Hematopoietic multipotent progenitor cell treated with erythropoietin and hydrocortisone succinate and interleukin-3 and kit ligand, for 6 days (in vitro differentiated cells): ENCODE measurements around the gene RPS6KL1.

Experiments
- DNase-seq: peaks from one replicate; pipeline ENCODE4 v3.0.0-alpha.2; 2015

The RPS6KL1 gene

DNA sequence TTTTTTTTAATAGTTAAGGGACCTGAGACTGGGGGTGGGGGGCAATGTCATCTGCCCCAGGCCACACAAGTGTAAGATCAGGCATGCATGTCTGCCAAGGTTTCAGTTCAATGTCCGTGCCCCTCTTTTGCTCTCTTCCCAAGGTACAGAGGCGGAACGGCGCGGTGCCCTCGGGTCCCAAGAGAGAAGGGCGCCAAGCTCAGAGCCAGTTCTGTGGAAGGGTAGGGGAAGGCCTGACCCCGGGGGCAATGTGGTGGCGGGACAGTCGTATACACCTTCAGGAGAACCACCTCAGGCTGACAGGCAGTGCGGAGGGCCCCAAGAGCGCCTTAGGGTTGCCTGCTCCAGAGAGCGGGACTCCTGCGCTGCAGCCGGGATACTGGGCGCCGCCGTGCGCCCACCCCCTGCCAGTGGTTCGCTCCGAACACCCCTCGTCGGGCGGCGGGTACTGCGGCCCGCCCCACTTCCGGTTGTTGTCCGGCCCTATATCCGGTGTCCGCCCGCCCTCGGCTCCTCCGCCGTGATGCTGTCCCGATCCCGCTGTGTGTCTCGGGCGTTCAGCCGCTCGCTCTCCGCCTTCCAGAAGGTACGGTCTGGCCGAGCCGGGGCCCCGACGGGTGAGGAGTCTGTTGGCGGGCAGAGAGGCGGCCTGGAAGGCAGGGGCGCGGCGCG lies 41.5 kb downstream of the RPS6KL1 start, which contains the start of gene DLST:
Gene DLST, plus strand, starts transcription at position 486 of the 672 bp plus-strand sequence. Its CDS starts 38 bp downstream, at position 524.
- peak; percentile 93 for DNase-seq

GRCh38 chr14:74879427-74880182 lies 43.5 kb downstream of the RPS6KL1 start:
- DNase-seq: no peak

DNA sequence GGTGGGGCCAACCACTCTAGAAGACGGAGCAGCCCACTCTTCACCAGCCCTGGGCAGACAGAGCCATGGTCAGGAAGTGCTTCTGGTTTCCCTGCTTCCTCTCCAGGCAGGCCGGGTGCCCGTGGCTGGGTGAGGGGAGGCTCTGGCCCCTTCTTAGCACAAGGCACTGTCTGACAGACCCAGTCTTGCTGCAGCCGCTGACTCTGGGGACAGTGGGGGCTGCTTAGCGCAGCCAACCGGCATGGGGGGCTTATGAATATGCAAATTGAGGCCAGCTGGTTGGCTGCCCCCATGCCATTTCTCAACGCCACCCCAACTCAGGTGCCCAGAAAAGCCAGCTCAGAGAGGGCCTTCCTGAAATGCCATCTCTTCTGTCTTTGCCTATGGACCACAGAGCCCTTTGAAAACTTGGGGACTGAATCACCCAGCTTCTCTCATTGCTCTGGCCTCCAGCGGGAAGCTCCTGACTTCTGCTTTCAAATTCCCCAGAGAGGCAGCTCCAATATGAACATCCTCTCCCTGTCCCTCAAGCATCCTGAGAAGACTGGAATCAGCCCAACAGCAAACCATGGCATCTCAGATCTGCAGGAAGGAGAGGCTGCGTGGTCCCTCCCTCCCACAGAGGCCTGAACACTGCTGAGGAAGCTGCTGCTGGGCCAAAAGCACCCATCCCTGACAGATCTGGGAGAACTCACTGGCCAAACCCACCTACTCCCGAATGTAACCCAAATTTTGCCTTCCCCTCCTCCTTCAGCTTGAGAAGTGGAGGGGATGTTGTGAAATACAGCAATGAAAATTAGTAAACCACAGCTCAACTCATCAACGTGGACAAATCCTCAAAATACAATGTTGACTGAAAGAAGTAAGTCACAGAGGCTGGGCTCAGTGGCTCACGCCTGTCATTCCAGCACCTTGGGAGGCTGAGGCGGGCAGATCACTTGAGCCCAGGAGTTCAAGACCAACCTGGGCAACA lies 46.8 kb downstream of the RPS6KL1 start, which contains the start of gene PROX2:
Gene PROX2, minus strand, starts transcription at position 205 of the 973 bp plus-strand sequence. CDS start 12,311 bp downstream, outside the sequence.
- peak; percentile 42 for DNase-seq

- no peak for DNase-seq
Observed at GRCh38 chr14:74875204-74875603, 47.9 kb downstream of the RPS6KL1 start.

DNA sequence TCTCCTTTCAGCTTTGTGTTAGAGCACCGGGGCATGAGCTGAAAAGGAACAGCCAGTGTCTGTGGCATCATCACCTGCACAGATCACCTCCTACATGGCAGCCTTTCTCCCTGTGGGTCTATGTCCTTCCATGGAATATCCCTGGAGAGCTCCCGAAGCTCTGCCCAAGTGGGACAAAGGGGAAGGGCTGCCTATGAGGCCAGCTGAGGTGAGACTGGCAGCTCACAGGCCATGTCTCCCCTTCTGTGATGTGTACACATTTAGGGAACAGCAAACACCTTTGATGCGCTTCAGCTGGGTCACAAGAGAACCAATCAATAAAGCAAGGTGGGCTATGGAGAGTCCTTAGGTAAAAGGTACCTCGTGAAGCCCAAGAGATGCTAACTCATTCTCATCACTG lies 51.2 kb downstream of the RPS6KL1 start:
- DNase-seq: no peak

- no peak for DNase-seq
Observed at GRCh38 chr14:74868739-74869138, 54.3 kb downstream of the RPS6KL1 start.

DNA sequence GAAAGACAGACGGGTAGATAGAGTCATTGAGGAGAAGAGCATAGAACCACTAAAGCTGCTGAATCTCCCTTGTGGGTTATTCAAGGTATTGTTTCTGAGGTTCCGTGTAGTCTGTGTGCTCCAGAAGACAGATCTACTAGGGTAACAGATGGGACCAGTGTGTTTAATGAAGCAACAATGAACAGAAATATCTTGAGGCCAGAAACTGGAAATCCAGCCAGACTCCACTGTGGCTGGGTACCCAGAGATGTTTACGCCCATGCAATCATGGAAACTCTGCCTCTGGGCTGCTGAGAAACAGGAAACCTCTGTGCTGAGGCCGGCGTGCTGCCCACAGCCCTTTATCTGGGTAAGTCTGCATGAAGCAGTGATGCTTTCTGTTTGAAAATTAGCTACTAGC lies 55.4 kb downstream of the RPS6KL1 start:
- peak; percentile 69 for DNase-seq

- DNase-seq: no peak
Observed at GRCh38 chr14:74866708-74867389, 56.2 kb downstream of the RPS6KL1 start.

DNA sequence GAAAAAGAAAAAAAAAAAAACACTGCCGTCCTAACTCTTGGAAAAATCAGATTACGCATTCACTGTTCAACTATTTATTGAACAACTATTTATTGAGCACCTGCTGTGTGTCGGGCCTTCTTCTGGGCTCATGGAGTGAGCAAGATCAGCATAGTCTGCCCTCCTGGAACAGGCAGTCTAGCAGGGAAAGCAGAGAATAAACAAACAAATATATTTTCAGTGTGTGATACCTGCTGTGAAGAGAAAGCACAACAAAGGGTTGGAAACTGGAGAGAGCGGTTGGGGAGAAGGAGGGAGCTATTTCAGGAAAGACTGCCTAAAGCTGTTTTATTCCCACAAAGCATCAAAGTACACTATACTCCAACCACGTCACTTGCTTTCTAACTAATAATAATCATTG lies 57.9 kb downstream of the RPS6KL1 start:
- DNase-seq: no peak

DNA sequence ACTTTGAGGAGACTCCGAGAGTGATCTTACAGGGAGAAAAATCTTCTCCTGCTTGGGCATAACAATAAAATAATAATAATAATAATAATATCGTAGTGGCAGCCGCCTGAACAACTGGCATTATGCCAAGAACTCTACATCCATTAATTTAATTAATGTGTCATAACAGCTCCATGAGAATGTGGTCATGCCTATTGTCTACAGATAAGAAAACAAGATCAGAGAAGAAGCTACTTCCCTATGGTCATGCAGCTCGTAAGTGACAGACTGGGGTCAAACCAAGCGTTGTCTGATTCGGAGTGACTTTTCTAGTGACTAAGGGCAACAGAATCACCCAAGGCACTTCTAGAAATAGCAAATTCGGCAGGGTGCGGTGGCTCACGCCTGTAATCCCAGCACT lies 58.9 kb downstream of the RPS6KL1 start:
- peak; percentile 76 for DNase-seq

- DNase-seq: peak; percentile 51
Observed at GRCh38 chr14:74863274-74863673, 59.8 kb downstream of the RPS6KL1 start.

- DNase-seq: no peak
Observed at GRCh38 chr14:74861734-74862090, 61.3 kb downstream of the RPS6KL1 start.

GRCh38 chr14:74860899-74861733 lies 61.9 kb downstream of the RPS6KL1 start:
- peak; percentile 95 for DNase-seq

GRCh38 chr14:74859757-74860552 lies 63.1 kb downstream of the RPS6KL1 start:
- no peak for DNase-seq

- DNase-seq: no peak
Observed at GRCh38 chr14:74858022-74858421, 65.0 kb downstream of the RPS6KL1 start.

DNA sequence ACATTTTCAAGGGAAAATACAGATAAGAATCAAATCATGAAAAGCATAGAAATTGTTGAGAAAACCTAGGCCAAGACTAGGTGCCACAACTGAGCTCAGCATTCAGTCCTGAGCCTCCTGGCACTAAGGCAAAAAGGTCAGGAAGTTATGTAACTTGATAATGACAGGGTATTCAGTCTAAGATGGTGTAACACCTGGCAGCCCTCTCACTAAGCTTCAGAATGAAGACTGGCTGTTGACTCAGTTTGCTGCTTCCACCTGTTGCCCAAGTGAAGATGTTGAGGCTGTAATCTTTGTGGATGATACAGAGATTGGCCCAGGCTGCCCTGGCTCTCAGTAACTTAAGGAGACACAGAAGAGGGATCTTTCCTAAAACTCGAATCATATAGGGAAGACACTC lies 66.7 kb downstream of the RPS6KL1 start:
- DNase-seq: no peak

DNA sequence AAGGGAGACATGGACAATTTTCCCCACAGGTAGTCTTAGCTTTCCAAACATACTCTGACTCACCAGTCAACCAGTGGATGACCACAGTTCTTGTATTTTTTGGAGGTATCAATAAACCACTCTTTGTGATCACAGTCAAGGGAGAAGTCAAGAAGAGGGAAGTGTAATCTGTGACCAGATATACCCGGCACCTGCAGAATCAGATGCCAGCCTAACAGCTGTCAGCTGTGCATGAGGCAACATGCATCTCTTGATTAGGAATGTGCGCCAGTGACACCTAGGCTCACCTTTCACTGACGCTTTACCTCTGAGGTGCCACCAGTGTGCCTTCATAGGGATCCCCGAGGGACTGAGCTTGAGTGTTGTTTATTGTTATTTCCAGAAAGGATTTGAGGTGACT lies 67.1 kb downstream of the RPS6KL1 start:
- DNase-seq: no peak

DNA sequence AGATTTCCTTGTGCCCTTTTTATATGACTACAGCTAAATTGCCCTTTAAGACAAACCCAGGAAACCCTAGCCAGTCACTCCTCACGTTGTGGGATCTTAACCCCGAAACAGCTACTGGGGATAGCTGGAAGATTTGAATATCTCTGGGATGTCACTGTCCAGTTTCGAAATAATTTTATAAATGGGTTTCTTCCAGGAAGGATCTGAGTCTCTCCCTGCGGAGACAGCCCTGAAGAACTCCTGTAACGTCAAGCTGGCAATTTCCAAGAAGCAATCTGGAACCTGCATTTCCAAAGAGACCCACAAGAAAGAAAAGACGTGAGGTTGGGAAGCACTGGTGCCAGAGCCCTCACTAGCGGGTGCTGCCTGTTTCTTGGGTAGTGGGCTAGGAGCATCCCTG lies 68.0 kb downstream of the RPS6KL1 start:
- DNase-seq: no peak
